Thyroid gland (tissue), 4 donors: ENCODE results near the gene PSD.

Experiments used
- POLR2A ChIP-seq, 2 donors: fragments of 450-650 bp; IDR thresholded peaks; one replicate each; pipeline ENCODE4 v1.6.1; 2017; ENCODE audit warnings: antibody characterized with exemption in 2 of 2, mild to moderate bottlenecking in 2 of 2, moderate library complexity in 1 of 2
- TF ChIP-seq, protein P1 (sequence below), 6 experiments: fragments of 200-600 bp in 3 of 6; fragments of 450-650 bp in 3 of 6; sonication (generic) in 3 of 6; IDR thresholded peaks; one replicate each; pipeline ENCODE4 v1.5.1; 2016 to 2019; ENCODE audit warnings: antibody characterized with exemption in 6 of 6, mild to moderate bottlenecking in 2 of 6, inconsistent platforms in 1 of 6, moderate library complexity in 1 of 6

- TF ChIP-seq, protein P1, sequence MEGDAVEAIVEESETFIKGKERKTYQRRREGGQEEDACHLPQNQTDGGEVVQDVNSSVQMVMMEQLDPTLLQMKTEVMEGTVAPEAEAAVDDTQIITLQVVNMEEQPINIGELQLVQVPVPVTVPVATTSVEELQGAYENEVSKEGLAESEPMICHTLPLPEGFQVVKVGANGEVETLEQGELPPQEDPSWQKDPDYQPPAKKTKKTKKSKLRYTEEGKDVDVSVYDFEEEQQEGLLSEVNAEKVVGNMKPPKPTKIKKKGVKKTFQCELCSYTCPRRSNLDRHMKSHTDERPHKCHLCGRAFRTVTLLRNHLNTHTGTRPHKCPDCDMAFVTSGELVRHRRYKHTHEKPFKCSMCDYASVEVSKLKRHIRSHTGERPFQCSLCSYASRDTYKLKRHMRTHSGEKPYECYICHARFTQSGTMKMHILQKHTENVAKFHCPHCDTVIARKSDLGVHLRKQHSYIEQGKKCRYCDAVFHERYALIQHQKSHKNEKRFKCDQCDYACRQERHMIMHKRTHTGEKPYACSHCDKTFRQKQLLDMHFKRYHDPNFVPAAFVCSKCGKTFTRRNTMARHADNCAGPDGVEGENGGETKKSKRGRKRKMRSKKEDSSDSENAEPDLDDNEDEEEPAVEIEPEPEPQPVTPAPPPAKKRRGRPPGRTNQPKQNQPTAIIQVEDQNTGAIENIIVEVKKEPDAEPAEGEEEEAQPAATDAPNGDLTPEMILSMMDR (IDR thresholded peaks at IDR 0.05), result no peak
- no peak for TF ChIP-seq POLR2A (IDR thresholded peaks at IDR 0.05)
These were observed 39.1 kb upstream of the PSD start for GRCh38 chr10:102457591-102458150.
